Loucy (cell line): ENCODE measurements around the gene FDPS.

Experiments used
- H2AFZ ChIP-seq: fragments of 200-600 bp; sonication (generic); 2 replicates; pipeline ENCODE4 v1.6.0; 2016; ENCODE audit warnings: antibody characterized with exemption, mild to moderate bottlenecking, low read length, moderate library complexity
- H3F3A ChIP-seq: fragments of 200-600 bp; 2 replicates; pipeline ENCODE4 v1.6.0; 2016; ENCODE audit warnings: antibody characterized with exemption, low read depth, mild to moderate bottlenecking
- H3K27me3 ChIP-seq: fragments of 200-600 bp; sonication (generic); 2 replicates; pipeline ENCODE4 v1.6.1; 2014; ENCODE audit warnings: low read length, mild to moderate bottlenecking; ENCODE audit not compliant: insufficient read depth, poor library complexity, severe bottlenecking
- H3K36me3 ChIP-seq: fragments of 200-600 bp; sonication (generic); 2 replicates; pipeline ENCODE4 v1.6.1; 2016; ENCODE audit warnings: low read length; ENCODE audit not compliant: insufficient read depth
- H3K4me1 ChIP-seq: fragments of 200-600 bp; sonication (generic); 2 replicates; pipeline ENCODE4 v1.5.1; 2014; ENCODE audit warnings: low read length, mild to moderate bottlenecking; ENCODE audit not compliant: insufficient read depth, poor library complexity, severe bottlenecking
- H3K4me2 ChIP-seq: fragments of 200-600 bp; sonication (generic); 2 replicates; pipeline ENCODE4 v1.6.0; 2014; ENCODE audit warnings: antibody characterized with exemption, low read length, low read depth, mild to moderate bottlenecking; ENCODE audit not compliant: poor library complexity, severe bottlenecking
- H3K4me3 ChIP-seq: fragments of 200-600 bp; sonication (generic); 2 replicates; pipeline ENCODE4 v1.5.1; 2014; ENCODE audit warnings: low read length, mild to moderate bottlenecking, mixed read lengths; ENCODE audit not compliant: poor library complexity, severe bottlenecking
- H3K79me2 ChIP-seq: fragments of 200-600 bp; sonication (generic); 2 replicates; pipeline ENCODE4 v1.6.1; 2014; ENCODE audit warnings: low read length; ENCODE audit not compliant: insufficient read depth
- H3K9ac ChIP-seq: fragments of 200-600 bp; sonication (generic); 2 replicates; pipeline ENCODE4 v1.6.0; 2014; ENCODE audit warnings: mild to moderate bottlenecking, low read depth, low read length, moderate library complexity; ENCODE audit not compliant: poor library complexity, severe bottlenecking
- H3K9me2 ChIP-seq: fragments of 200-600 bp; sonication (generic); replicated peaks from 2 replicates; pipeline ENCODE4 v1.6.1; 2016; ENCODE audit warnings: low read depth, low read length, mixed read lengths
- H3K9me3 ChIP-seq: fragments of 200-600 bp; sonication (generic); 2 replicates; pipeline ENCODE4 v1.6.1; 2014; ENCODE audit warnings: mild to moderate bottlenecking, antibody characterized with exemption, low read length, low read depth; ENCODE audit not compliant: insufficient read depth
- H4K20me1 ChIP-seq: fragments of 200-600 bp; sonication (generic); 2 replicates; pipeline ENCODE4 v1.6.0; 2014; ENCODE audit warnings: antibody characterized with exemption, low read length, mild to moderate bottlenecking; ENCODE audit not compliant: insufficient read depth, poor library complexity, severe bottlenecking
- EZH2phosphoT487 ChIP-seq: fragments of 200-600 bp; IDR thresholded peaks from 2 replicates; pipeline ENCODE4 v1.6.1; 2018; ENCODE audit warnings: antibody characterized with exemption, mild to moderate bottlenecking, moderate library complexity, borderline replicate concordance
- TF ChIP-seq, protein P1 (sequence below): fragments of 200-600 bp; sonication (generic); conservative IDR thresholded peaks from 2 replicates; pipeline ENCODE4 v1.5.1; 2014; ENCODE audit warnings: mild to moderate bottlenecking, antibody characterized with exemption, low read length

FDPS gene

GRCh38 chr1:155308493-155309422 is at the start of gene FDPS:
FDPS (plus strand) TSS chr1:155308866; CDS start chr1:155309790, 924 bp downstream.
- Histone ChIP-seq H3K9ac (peak within 1 kb of the TSS; percentile 100), H3K9me3 (no peaks in the 10 kb centered on the region), H3K36me3 (peaks cover 10% of the 10 kb centered on the region; the same call in 1 of the 2 replicates), H3K79me2 (peaks cover 51% of the 10 kb centered on the region), H3K9me2 (no peaks in the 10 kb centered on the region), H3K4me3 (peak within 1 kb of the TSS; percentile 96), H2AFZ (peak within 1 kb of the TSS; percentile 26; the same call in 1 of the 2 replicates), H3K4me1 (peaks cover 54% of the 10 kb centered on the region), H3F3A (peaks cover 9% of the 10 kb centered on the region), H4K20me1 (peaks cover 26% of the 10 kb centered on the region), H3K4me2 (peak within 1 kb of the TSS; percentile 80), H3K27me3 (peaks cover 5% of the 10 kb centered on the region)
- TF ChIP-seq, protein P1, sequence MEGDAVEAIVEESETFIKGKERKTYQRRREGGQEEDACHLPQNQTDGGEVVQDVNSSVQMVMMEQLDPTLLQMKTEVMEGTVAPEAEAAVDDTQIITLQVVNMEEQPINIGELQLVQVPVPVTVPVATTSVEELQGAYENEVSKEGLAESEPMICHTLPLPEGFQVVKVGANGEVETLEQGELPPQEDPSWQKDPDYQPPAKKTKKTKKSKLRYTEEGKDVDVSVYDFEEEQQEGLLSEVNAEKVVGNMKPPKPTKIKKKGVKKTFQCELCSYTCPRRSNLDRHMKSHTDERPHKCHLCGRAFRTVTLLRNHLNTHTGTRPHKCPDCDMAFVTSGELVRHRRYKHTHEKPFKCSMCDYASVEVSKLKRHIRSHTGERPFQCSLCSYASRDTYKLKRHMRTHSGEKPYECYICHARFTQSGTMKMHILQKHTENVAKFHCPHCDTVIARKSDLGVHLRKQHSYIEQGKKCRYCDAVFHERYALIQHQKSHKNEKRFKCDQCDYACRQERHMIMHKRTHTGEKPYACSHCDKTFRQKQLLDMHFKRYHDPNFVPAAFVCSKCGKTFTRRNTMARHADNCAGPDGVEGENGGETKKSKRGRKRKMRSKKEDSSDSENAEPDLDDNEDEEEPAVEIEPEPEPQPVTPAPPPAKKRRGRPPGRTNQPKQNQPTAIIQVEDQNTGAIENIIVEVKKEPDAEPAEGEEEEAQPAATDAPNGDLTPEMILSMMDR, result no peak
- TF ChIP-seq EZH2phosphoT487, result no peak

DNA sequence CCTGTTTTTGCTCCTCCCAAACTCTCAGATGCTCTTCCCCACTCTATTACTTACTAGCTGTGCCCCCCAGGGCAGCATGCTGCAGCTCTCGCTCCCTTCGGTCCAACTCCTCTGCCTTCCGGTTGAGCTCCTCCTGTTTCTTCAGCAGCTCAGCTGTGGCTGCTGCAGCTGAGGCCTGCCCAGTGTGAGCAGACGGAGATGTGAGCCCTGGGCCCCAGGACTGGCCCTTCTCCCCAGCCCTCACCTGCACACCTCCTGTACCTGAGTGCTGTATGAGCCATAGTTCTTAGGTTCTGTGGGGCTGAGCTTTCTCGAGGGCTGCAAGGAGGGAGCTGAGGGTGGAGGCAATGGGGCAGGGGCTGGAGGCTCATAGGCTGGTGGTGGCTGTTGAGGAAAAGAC is 48.4 kb upstream of the FDPS start:
- H3K4me1 ChIP-seq, result peaks cover 16% of the 10 kb centered on the region
- H3K9me3 ChIP-seq, result no peaks in the 10 kb centered on the region
- no peak for TF ChIP-seq EZH2phosphoT487
- TF ChIP-seq, protein P1, result no peak
- H4K20me1 ChIP-seq, result peaks cover 9% of the 10 kb centered on the region
- H3F3A ChIP-seq, result peaks cover 9% of the 10 kb centered on the region; the same call in 1 of the 2 replicates
- peaks cover 29% of the 10 kb centered on the region; the same call in 1 of the 2 replicates for H3K36me3 ChIP-seq
- no peaks in the 10 kb centered on the region for H3K9me2 ChIP-seq
- H3K4me2 ChIP-seq, result peak overlapping the region; percentile 97
- peaks cover 20% of the 10 kb centered on the region for H3K79me2 ChIP-seq
- H3K9ac ChIP-seq, result peak overlapping the region; percentile 86
- peak overlapping the region; percentile 81 for H3K4me3 ChIP-seq
- no peak overlapping the region for H2AFZ ChIP-seq
- no peaks in the 10 kb centered on the region for H3K27me3 ChIP-seq

DNA sequence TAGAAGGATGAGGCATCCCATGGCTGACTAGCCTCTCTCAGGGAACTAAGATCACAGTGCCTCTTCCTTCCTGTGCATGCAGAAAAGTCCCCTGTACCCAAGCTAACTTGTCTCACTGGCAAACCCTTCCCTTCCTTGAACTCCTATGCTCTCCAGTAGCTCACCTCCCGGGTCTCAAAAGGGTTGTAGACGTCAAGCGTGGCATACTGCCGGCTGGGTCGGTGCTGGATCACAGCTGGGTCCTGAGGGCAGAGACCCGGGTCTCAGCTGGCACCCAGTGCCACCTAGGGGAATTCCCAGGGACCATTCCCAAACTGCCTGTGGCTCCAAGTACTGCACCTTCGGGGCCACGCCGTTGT is 47.2 kb upstream of the FDPS start:
- Histone ChIP-seq H4K20me1 (peaks cover 9% of the 10 kb centered on the region), H3K9ac (peak overlapping the region; percentile 86), H3K9me3 (no peaks in the 10 kb centered on the region), H2AFZ (no peak overlapping the region), H3K9me2 (no peaks in the 10 kb centered on the region), H3K79me2 (peaks cover 20% of the 10 kb centered on the region), H3K36me3 (peaks cover 39% of the 10 kb centered on the region; the same call in 1 of the 2 replicates), H3K4me2 (peak overlapping the region; percentile 97), H3F3A (peaks cover 9% of the 10 kb centered on the region; the same call in 1 of the 2 replicates), H3K4me3 (peak overlapping the region; percentile 81), H3K27me3 (no peaks in the 10 kb centered on the region), H3K4me1 (peaks cover 16% of the 10 kb centered on the region)
- TF ChIP-seq, protein P1, result no peak
- no peak for TF ChIP-seq EZH2phosphoT487
